ENCODE data around the gene RPS2. TPM values are rescaled to one million over a fixed set of nuclear protein-coding genes. Genes with fewer than 3 reads are reported as not detected.

Gene RPS2
- total RNA-seq, 1 experiment from 2014 or later, result 4,836 TPM

GRCh38 chr16:1983544-1984346, 19.1 kb upstream of the RPS2 start, which contains the start of gene GFER:
TSS of gene GFER (plus strand) at chr16:1984193. CDS start at chr16:1984219, 26 bp downstream.
- peak; percentile 82 for DNase-seq (ENCODE audit: unreplicated experiment)
- ChIA-PET CTCF (interaction anchor here (0.6 to 1.0 kb wide), 2 partner anchors 47 to 156 kb away, joined by 3 to 4 read pairs; no protein-coding TSS in a partner anchor), POLR2A (interaction anchor here (0.7 to 5.7 kb wide), 16 partner anchors 10 to 255 kb away, joined by 3 to 59 read pairs (median 4); partner anchors contain the start of genes RPS2, TBL3, TRAF7 and ZNF598)
- TF ChIP-seq, protein P1, sequence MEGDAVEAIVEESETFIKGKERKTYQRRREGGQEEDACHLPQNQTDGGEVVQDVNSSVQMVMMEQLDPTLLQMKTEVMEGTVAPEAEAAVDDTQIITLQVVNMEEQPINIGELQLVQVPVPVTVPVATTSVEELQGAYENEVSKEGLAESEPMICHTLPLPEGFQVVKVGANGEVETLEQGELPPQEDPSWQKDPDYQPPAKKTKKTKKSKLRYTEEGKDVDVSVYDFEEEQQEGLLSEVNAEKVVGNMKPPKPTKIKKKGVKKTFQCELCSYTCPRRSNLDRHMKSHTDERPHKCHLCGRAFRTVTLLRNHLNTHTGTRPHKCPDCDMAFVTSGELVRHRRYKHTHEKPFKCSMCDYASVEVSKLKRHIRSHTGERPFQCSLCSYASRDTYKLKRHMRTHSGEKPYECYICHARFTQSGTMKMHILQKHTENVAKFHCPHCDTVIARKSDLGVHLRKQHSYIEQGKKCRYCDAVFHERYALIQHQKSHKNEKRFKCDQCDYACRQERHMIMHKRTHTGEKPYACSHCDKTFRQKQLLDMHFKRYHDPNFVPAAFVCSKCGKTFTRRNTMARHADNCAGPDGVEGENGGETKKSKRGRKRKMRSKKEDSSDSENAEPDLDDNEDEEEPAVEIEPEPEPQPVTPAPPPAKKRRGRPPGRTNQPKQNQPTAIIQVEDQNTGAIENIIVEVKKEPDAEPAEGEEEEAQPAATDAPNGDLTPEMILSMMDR (IDR thresholded peaks at IDR 0.05; ENCODE audit: unreplicated experiment), result no peak
- BruUV-seq (replicated peaks), result no TSS peak
- Mint-ChIP-seq H3K4me3 (ENCODE audit: unreplicated experiment) (peak within 1 kb of the TSS; percentile 76), H3K27ac (ENCODE audit: low read depth, unreplicated experiment) (no peak within 1 kb of the TSS), H3K9me3 (ENCODE audit: unreplicated experiment) (no peaks in the 10 kb centered on the region), H3K36me3 (ENCODE audit: insufficient read depth, unreplicated experiment) (peaks cover 41% of the 10 kb centered on the region), H3K4me1 (ENCODE audit: insufficient read depth, unreplicated experiment) (peaks cover 10% of the 10 kb centered on the region), H3K27me3 (ENCODE audit: insufficient read depth, unreplicated experiment) (no peaks in the 10 kb centered on the region)
- intact Hi-C loops (cut with micrococcal nuclease), result no loop called here

DNA sequence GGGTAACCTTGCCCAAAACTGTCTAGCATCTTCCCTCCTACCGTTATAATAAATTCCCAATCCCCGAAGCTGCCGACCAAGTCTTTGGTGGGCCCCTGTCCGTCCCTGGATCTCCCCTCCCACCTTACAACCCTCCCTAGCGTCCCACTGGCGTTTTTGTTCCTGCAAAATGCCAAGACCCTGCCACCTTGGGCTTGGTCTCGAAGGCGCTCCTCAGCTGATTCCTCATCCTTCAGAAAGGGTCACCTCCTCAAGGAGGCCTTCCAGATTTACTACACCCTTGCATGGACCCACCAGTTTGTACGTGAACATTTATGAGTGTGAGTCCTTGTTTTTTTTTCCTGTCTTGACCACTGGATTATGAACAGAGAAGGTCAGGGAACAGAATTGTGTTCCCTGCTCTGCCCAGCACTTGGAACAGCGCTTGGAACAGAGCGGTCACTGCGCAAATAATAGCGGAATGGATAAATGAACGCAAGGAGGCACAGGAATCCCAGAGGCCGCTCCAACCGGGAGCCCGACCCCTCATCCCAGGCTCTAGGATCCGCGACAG, 18.4 kb upstream of the RPS2 start:
- Mint-ChIP-seq H3K4me1 (ENCODE audit: insufficient read depth, unreplicated experiment) (peaks cover 6% of the 10 kb centered on the region), H3K27me3 (ENCODE audit: insufficient read depth, unreplicated experiment) (no peaks in the 10 kb centered on the region), H3K4me3 (ENCODE audit: unreplicated experiment) (peak overlapping the region; percentile 76), H3K9me3 (ENCODE audit: unreplicated experiment) (no peaks in the 10 kb centered on the region), H3K27ac (ENCODE audit: low read depth, unreplicated experiment) (no peak overlapping the region), H3K36me3 (ENCODE audit: insufficient read depth, unreplicated experiment) (peaks cover 43% of the 10 kb centered on the region)
- intact Hi-C loops (cut with micrococcal nuclease), result no loop called here
- DNase-seq (ENCODE audit: unreplicated experiment), result no peak
- POLR2A ChIA-PET, result interaction anchor here (0.7 to 6.2 kb wide), 12 partner anchors 10 to 172 kb away, joined by 3 to 59 read pairs (median 6); partner anchors contain the start of genes RPS2, TBL3, TRAF7 and ZNF598
- BruUV-seq (replicated peaks), result no TSS peak
- TF ChIP-seq, protein P1 (IDR thresholded peaks at IDR 0.05; ENCODE audit: unreplicated experiment), result no peak
- CTCF ChIA-PET, result interaction anchor here (1.0 kb wide), 3 partner anchors 10 to 41 kb away, joined by 3 to 5 read pairs (median 5); partner anchors contain the start of gene TBL3

DNA sequence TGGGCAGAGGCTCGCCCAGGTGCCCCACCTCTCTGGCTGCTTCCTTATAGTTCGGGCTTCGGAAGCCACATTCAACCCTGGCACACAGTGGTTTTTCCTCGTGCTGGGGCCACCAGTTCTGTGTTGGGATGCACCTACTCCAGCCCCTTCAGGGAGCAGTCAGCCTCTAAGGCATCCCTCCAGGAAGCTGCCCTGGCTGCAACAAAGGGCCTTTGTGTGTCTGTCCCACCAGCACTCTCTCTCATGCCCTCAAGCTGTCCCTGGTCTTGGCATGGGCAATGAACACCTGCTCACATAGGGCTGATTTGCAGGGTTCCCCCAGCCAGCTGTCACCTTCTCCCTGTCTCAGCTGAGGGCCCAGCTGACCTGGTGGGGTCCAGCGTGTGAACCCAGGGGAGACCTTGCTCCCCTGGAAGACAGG, 17.4 kb upstream of the RPS2 start:
- intact Hi-C loops (cut with micrococcal nuclease), result no loop called here
- no peaks in the 10 kb centered on the region for H3K27me3 Mint-ChIP-seq (ENCODE audit: insufficient read depth, unreplicated experiment)
- no peak overlapping the region for H3K4me3 Mint-ChIP-seq (ENCODE audit: unreplicated experiment)
- no peak overlapping the region for H3K27ac Mint-ChIP-seq (ENCODE audit: low read depth, unreplicated experiment)
- no peak for DNase-seq (ENCODE audit: unreplicated experiment)
- H3K4me1 Mint-ChIP-seq (ENCODE audit: insufficient read depth, unreplicated experiment), result peaks cover 6% of the 10 kb centered on the region
- TF ChIP-seq, protein P1 (IDR thresholded peaks at IDR 0.05; ENCODE audit: unreplicated experiment), result no peak
- POLR2A ChIA-PET, result interaction anchor here (0.7 to 6.2 kb wide), 9 partner anchors 10 to 173 kb away, joined by 3 to 59 read pairs (median 7); partner anchors contain the start of genes RPL3L, RPS2, TBL3 and TRAF7
- CTCF ChIA-PET, result interaction anchor here (0.6 to 1.6 kb wide), 5 partner anchors 9 to 158 kb away, joined by 3 to 5 read pairs (median 5); partner anchors contain the start of gene TBL3
- H3K9me3 Mint-ChIP-seq (ENCODE audit: unreplicated experiment), result no peaks in the 10 kb centered on the region
- no TSS peak for BruUV-seq (replicated peaks)
- H3K36me3 Mint-ChIP-seq (ENCODE audit: insufficient read depth, unreplicated experiment), result peaks cover 37% of the 10 kb centered on the region

DNA sequence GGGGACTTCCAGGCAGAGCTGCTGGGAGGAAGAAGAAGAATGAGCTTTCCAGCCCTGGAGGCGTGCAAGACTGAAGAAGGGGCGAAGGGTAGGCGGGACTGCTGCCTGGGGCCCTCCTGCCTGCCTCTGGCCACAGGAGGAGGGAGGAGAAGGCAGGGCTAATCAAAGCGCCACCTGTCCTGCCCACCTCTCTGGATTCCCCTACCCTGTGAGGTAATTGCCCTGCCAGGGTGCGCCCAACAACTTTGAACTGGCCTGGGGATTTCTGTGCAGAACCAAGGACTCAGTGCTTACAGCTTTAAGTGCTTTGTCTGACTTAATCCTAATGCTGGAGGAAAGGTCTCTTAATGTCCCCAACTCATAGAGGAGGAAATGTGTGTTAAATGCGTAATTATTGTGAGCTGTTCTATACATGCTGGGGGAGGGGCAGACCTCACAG, 16.8 kb upstream of the RPS2 start, which contains the start of gene NOXO1:
Gene NOXO1 (minus strand): TSS at position 72 of the 439 bp plus-strand sequence. CDS start 290 bp downstream, outside the sequence.
- ChIA-PET POLR2A (interaction anchor here (0.6 to 6.2 kb wide), 7 partner anchors 10 to 269 kb away, joined by 3 to 59 read pairs (median 8); partner anchors contain the start of genes RPS2, TBL3, TRAF7 and ZNF598), CTCF (interaction anchor here (0.6 to 1.6 kb wide), 2 partner anchors 24 to 159 kb away, joined by 3 to 5 read pairs; no protein-coding TSS in a partner anchor)
- Mint-ChIP-seq H3K4me3 (ENCODE audit: unreplicated experiment) (no peak within 1 kb of the TSS), H3K27ac (ENCODE audit: low read depth, unreplicated experiment) (no peak within 1 kb of the TSS), H3K4me1 (ENCODE audit: insufficient read depth, unreplicated experiment) (peaks cover 6% of the 10 kb centered on the region), H3K36me3 (ENCODE audit: insufficient read depth, unreplicated experiment) (peaks cover 35% of the 10 kb centered on the region), H3K9me3 (ENCODE audit: unreplicated experiment) (no peaks in the 10 kb centered on the region), H3K27me3 (ENCODE audit: insufficient read depth, unreplicated experiment) (no peaks in the 10 kb centered on the region)
- no peak for DNase-seq (ENCODE audit: unreplicated experiment)
- TF ChIP-seq, protein P1 (IDR thresholded peaks at IDR 0.05; ENCODE audit: unreplicated experiment), result no peak
- intact Hi-C loops (cut with micrococcal nuclease), result no loop called here
- no TSS peak for BruUV-seq (replicated peaks)

Measured in MCF 10A (cell line).